Measurements from ENCODE around the gene AAK1.

Gene AAK1

GRCh38 chr2:69517410-69517809, 126.1 kb downstream of the AAK1 start:
- no peak for TF ChIP-seq CTCF (IDR thresholded peaks at IDR 0.05; ENCODE audit: borderline replicate concordance, insufficient read depth, low read depth, low read length)
- H3K4me3 ChIP-seq (ENCODE audit: low read depth, low read length): no peak overlapping the region

- no peak overlapping the region for H3K4me3 ChIP-seq (ENCODE audit: low read depth, low read length)
Measured at GRCh38 chr2:69514819-69515218, 128.7 kb downstream of the AAK1 start.

GRCh38 chr2:69514406-69514805, 129.1 kb downstream of the AAK1 start:
- no peak for TF ChIP-seq CTCF (IDR thresholded peaks at IDR 0.05; ENCODE audit: borderline replicate concordance, insufficient read depth, low read depth, low read length)
- H3K4me3 ChIP-seq (ENCODE audit: low read depth, low read length): no peak overlapping the region

More at GRCh38 chr2:69514819-69515218, 128.7 kb downstream of the AAK1 start:
- no peak for TF ChIP-seq CTCF (IDR thresholded peaks at IDR 0.05; ENCODE audit: borderline replicate concordance, insufficient read depth, low read depth, low read length)

DNA sequence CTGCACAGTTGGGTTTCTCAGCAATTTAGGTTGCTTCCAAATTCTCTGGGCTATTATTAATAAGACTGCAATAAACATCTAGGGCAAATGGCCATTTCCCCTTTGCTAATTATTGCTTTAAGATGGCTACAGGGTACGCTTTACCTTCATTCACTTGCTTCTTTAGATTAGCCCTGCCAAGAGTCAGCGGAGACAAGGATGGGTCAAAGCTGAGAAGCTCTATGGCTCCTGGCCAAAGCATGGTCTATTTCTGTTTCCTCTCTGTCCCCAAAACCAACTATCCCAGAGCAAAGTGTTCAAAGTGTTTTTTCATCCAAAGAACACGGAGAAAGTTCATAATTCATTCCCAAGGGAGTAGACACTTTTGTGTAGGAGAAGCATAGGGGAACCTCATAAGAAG, 131.1 kb downstream of the AAK1 start:
- no peak for TF ChIP-seq CTCF (IDR thresholded peaks at IDR 0.05; ENCODE audit: borderline replicate concordance, insufficient read depth, low read depth, low read length)
- H3K4me3 ChIP-seq (ENCODE audit: low read depth, low read length): no peak overlapping the region

DNA sequence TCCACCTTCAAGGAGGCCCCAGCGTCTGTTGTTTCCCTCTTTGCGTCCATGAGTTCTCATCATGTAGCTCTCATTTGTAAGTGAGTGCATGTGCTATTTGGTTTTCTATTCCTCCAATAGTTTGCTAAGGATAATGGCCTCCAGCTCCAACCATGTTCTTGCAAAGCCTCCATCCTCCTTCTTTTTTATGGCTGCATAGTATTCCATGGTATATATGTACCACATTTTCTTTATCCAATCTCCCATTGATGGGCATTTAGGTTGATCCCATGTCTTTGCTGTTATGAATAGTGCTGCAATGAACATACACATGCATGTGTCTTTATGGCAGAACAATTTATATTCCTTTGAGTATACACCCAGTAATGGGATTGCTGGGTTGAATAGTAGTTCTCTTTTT, 133.3 kb downstream of the AAK1 start:
- no peak overlapping the region for H3K4me3 ChIP-seq (ENCODE audit: low read depth, low read length)
- TF ChIP-seq CTCF (IDR thresholded peaks at IDR 0.05; ENCODE audit: borderline replicate concordance, insufficient read depth, low read depth, low read length): no peak

DNA sequence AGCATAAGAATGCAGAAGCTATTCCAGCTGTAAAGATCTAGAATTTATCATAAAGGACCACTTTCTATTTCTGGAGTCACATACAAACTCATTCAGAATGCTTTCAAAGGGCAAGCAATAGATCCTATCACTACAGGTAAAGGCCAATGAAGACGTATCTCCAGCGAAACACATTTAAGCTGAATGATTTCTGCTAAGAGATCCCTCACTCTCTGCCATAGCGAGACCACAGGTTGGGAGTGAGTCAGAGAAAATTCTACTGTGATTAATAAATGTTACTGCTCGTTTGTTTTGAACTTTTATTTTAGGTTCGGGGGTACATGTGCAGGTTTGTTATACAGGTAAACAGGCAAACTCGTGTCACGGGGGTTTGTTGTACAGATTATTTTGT, 133.8 kb downstream of the AAK1 start:
- TF ChIP-seq CTCF (IDR thresholded peaks at IDR 0.05; ENCODE audit: borderline replicate concordance, insufficient read depth, low read depth, low read length): no peak
- H3K4me3 ChIP-seq (ENCODE audit: low read depth, low read length): no peak overlapping the region

- TF ChIP-seq CTCF (IDR thresholded peaks at IDR 0.05; ENCODE audit: borderline replicate concordance, insufficient read depth, low read depth, low read length): no peak
- H3K4me3 ChIP-seq (ENCODE audit: low read depth, low read length): no peak overlapping the region
Measured at GRCh38 chr2:69509011-69509749, 134.4 kb downstream of the AAK1 start.

Data from GM12875 (cell line).